Measurements from ENCODE around the gene PDCL3.

Gene PDCL3

GRCh38 chr2:100612388-100613000 lies 49.7 kb downstream of the PDCL3 start:
- DNase-seq (ENCODE audit: low spot score): no peak

DNA sequence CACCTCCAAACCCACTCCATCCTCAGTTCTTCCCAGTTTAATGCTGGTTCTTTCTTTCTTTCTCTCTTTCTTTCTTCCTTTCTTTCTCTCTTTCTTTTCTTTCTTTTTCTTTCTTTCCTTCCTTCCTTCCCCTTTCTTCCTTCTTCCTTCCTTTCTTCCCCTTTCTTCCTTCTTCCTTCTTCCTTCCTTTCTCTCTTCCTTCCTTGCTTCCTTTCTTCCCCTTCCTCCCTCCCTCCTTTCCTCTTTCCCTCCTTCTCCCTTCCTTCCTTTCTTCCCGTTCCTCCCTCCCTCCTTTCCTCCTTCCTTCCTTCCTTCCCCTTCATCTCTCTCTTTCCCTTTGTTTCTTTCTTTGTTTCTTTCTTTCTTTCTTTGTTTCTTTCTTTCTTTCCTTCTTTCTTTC lies 50.9 kb downstream of the PDCL3 start:
- no peak for DNase-seq (ENCODE audit: low spot score)

- no peak for DNase-seq (ENCODE audit: low spot score)
Observed at GRCh38 chr2:100614455-100615000, 51.7 kb downstream of the PDCL3 start.

- no peak for DNase-seq (ENCODE audit: low spot score)
Observed at GRCh38 chr2:100615471-100615870, 52.7 kb downstream of the PDCL3 start.

DNA sequence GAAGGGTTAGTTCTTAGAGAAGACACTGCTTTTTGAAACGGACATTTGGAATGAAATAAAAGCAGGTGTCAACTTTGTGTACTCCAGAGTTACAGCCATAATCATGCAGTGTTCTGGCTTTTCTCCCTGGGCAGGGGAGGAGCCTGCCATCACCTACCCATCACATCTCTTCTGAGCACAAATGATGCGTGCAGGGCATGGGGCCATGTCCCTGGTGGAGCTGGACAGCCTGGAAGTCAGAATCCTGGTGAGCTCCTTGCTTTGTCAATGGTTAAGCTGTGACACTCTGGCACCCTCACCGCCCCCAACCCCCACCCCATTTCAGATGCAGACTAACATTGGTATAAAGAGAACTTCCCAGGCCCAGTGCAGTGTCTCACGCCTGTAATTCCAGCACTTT lies 53.1 kb downstream of the PDCL3 start:
- no peak for DNase-seq (ENCODE audit: low spot score)

GRCh38 chr2:100616841-100617390 lies 54.1 kb downstream of the PDCL3 start:
- no peak for DNase-seq (ENCODE audit: low spot score)

DNA sequence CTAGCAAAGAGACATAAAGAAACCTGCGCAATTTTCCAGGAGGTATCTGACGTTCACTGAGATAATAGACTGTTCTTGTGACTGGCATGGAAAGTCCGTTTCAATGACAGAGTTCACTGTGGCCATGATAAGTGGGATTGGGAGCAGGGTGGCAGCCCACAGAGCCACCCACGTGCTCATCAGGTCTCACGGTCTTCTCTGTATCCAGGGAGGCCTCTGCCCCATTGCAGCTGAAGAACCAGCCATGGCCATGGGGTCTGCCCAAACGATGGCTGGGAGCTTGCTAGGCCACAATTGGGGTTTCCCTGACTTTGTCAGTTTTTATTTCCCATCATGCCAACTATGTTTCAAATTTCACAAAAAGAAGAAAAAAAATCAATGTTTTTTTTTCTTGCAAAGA lies 57.2 kb downstream of the PDCL3 start:
- DNase-seq (ENCODE audit: low spot score): no peak

- DNase-seq (ENCODE audit: low spot score): no peak
Observed at GRCh38 chr2:100620481-100620880, 57.7 kb downstream of the PDCL3 start.

DNA sequence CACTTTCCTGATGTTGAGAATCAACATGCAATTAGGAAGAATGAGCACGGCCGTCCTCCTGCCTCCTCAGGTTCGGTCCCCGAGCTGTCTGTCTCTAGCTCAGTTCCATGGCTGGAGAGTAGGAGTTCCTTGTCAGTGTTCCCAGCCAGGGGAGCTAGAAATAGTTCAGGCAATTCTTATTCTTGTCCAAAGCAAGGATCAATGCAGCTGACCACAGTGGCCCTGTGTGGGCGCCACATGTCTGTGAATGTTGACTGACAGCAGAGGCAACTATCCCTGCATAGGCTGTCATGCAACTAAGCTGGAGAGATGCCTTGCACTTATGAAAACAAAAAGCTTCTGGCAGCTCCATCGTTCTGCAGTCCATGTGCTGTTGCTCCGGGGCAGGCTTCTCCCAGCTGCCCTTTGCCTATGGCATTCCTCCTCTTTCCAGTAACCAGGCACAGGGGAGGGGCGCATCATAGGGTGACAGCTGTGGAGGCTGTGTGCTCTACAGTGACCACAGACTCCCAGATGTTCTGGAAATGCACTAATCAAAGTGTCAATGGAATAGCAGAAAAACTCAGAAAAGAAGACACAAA lies 58.7 kb downstream of the PDCL3 start:
- no peak for DNase-seq (ENCODE audit: low spot score)

DNA sequence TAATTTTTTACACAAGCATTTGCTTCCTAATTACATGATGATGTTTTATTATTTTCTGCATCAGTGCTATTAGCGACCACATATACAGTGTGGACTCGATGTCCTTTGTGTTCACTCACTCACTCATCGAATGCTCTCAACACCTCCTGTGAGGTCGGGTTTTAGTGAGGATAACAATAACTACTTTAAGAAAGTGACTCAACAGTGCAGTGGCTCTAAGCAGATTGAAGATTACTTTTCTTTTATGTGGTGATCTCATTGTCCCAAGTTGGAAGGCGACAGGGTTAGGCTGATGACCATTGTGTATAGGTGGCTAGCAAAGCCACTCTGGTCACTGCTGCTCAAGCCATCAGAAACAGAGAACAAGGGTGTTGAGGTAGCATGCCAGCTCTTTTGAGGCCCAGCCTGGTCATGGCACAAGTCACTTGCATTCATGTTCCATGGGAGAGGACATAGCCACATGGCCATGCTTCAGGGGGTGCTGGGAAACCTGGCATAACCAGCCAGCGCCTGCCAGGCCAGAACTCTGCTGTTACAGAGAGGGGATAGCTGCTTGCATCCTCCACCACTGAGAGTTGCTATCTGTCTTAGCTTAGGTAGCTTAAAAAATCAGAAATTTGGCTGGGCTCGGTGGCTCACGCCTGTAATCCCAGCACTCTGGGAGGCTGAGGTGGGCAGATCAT lies 60.4 kb downstream of the PDCL3 start:
- no peak for DNase-seq (ENCODE audit: low spot score)

DNA sequence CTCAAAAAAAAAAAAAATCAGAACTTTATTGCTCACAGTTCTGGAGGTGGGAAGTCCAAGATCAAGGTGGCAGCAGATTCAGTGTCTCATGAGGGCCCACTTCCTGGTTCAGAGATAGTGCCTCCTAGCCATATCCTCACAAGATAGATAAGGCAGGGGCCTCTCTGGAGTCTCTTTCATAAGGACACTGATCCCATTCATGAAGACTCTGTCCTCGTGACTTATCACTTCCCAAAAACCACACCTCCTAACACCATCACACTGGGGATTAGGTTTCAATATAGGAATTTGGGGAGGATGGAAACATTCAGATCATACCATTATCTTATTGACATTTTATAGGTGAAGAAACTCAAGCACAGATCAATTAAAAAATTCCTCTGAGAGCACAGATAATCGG lies 61.1 kb downstream of the PDCL3 start:
- no peak for DNase-seq (ENCODE audit: low spot score)

- no peak for DNase-seq (ENCODE audit: low spot score)
Observed at GRCh38 chr2:100624536-100624935, 61.7 kb downstream of the PDCL3 start.

DNA sequence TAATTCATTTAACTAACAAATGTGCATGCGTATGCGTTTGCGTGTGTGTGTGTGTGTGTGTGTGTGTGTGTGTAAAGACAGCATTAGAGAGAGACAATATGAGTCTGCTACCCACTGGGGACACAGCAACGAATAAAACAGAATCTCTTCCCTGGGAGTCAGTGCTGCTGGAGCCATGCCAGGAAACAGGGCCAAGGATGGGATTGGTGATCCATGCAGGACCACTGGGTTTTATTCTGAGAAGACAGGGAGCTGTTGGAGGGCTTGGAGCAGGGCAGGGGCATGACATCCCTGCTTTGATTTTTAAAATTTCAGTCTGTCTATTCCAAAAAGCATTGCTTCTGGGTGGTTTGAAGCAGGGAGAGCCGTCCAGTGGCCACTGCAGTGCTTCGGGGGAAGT lies 62.9 kb downstream of the PDCL3 start:
- no peak for DNase-seq (ENCODE audit: low spot score)

Data from kidney capillary endothelial cell (primary cell).